ENCODE data around the gene AGPAT3. TPM values are rescaled to one million over a fixed set of nuclear protein-coding genes. Genes with fewer than 3 reads are reported as not detected.

AGPAT3 gene
- total RNA-seq, 5 donors from 2014 or later (not counting 1 experiment from before 2014, with no cell fraction given) = 48.4 to 77.2 (median 65.1) TPM

GRCh38 chr21:43925609-43926008, 60.6 kb downstream of the AGPAT3 start:
- H3K36me3 ChIP-seq (ENCODE audit: control insufficient read depth in 2 of 2, extremely low read depth in 1 of 2, insufficient read depth in 1 of 2, low read length in 1 of 2) = peaks cover 0 to 38% of the 10 kb centered on the region in 2 donors
- Mint-ChIP-seq H3K4me3 (no peak overlapping the region), H3K36me3 (peaks cover 8% of the 10 kb centered on the region), H3K27me3 (no peaks in the 10 kb centered on the region), H3K27ac (no peak overlapping the region), H3K4me1 (peaks cover 24 to 32% (median 28%) of the 10 kb centered on the region in 3 donors), H3K9me3 (no peaks in the 10 kb centered on the region)
- no peak for DNase-seq
- H3K9me3 ChIP-seq = no peaks in the 10 kb centered on the region
- no peaks in the 10 kb centered on the region for H3K27me3 ChIP-seq (replicated peaks in 1 of 2; ENCODE audit: control insufficient read depth in 2 of 2, extremely low read depth in 1 of 2, insufficient read depth in 2 of 2, low read length in 1 of 2)
- CTCF ChIA-PET = no interaction called here
- H3K4me1 ChIP-seq (ENCODE audit: control insufficient read depth in 1 of 2, extremely low read depth in 1 of 2, insufficient read depth in 2 of 2, low read length in 2 of 2) = peaks cover 3 to 32% of the 10 kb centered on the region in 2 experiments
- no peak overlapping the region for H3K4me3 ChIP-seq (ENCODE audit: control insufficient read depth in 1 of 2, extremely low read depth in 1 of 2, low read length in 1 of 2)
- no peak overlapping the region for H3K27ac ChIP-seq (ENCODE audit: low read length)
- 100% methylated on average over 10 of the region's 14 CpGs for WGBS (ENCODE audit: insufficient coverage)
- POLR2A ChIA-PET = no interaction called here
- no peak for ATAC-seq (replicated peaks in 1 of 4)

- no peak overlapping the region for H3K27ac ChIP-seq (ENCODE audit: low read length)
- DNase-seq (no peak), ATAC-seq (replicated peaks in 1 of 4) (no peak)
- H3K27ac Mint-ChIP-seq = no peak overlapping the region
- peaks cover 8% of the 10 kb centered on the region for H3K36me3 Mint-ChIP-seq
- H3K9me3 Mint-ChIP-seq = no peaks in the 10 kb centered on the region
- H3K4me1 ChIP-seq (ENCODE audit: control insufficient read depth in 1 of 2, extremely low read depth in 1 of 2, insufficient read depth in 2 of 2, low read length in 2 of 2) = peaks cover under 1 to 27% of the 10 kb centered on the region in 2 experiments
- CTCF ChIA-PET = interaction anchor here in 1 of 2 donors (0.6 kb wide), 1 partner anchor 157 kb away, joined by 6 read pairs; no protein-coding TSS in a partner anchor
- no peaks in the 10 kb centered on the region for H3K27me3 ChIP-seq (replicated peaks in 1 of 2; ENCODE audit: control insufficient read depth in 2 of 2, extremely low read depth in 1 of 2, insufficient read depth in 2 of 2, low read length in 1 of 2)
- POLR2A ChIA-PET = no interaction called here
- H3K4me3 ChIP-seq (ENCODE audit: control insufficient read depth in 1 of 2, extremely low read depth in 1 of 2, low read length in 1 of 2) = no peak overlapping the region
- H3K4me1 Mint-ChIP-seq = peaks cover 19 to 27% (median 22%) of the 10 kb centered on the region in 3 donors
- peaks cover 0 to 38% of the 10 kb centered on the region in 2 donors for H3K36me3 ChIP-seq (ENCODE audit: control insufficient read depth in 2 of 2, extremely low read depth in 1 of 2, insufficient read depth in 1 of 2, low read length in 1 of 2)
- H3K4me3 Mint-ChIP-seq = no peak overlapping the region
- WGBS (ENCODE audit: insufficient coverage) = 97% methylated on average over 20 of the region's 20 CpGs
- H3K27me3 Mint-ChIP-seq = no peaks in the 10 kb centered on the region
- H3K9me3 ChIP-seq = no peaks in the 10 kb centered on the region
Measured at GRCh38 chr21:43926196-43926595, 61.2 kb downstream of the AGPAT3 start.

GRCh38 chr21:43927591-43928221, 62.7 kb downstream of the AGPAT3 start:
- CTCF ChIA-PET = no interaction called here
- peaks cover 0 to 11% of the 10 kb centered on the region in 2 experiments for H3K4me1 ChIP-seq (ENCODE audit: control insufficient read depth in 1 of 2, extremely low read depth in 1 of 2, insufficient read depth in 2 of 2, low read length in 2 of 2)
- H3K9me3 ChIP-seq = no peaks in the 10 kb centered on the region
- Mint-ChIP-seq H3K27me3 (no peaks in the 10 kb centered on the region), H3K4me3 (no peak overlapping the region), H3K9me3 (no peaks in the 10 kb centered on the region), H3K4me1 (peaks cover 7 to 19% (median 16%) of the 10 kb centered on the region in 3 donors), H3K36me3 (peaks cover 8% of the 10 kb centered on the region), H3K27ac (no peak overlapping the region)
- H3K27me3 ChIP-seq (replicated peaks in 1 of 2; ENCODE audit: control insufficient read depth in 2 of 2, extremely low read depth in 1 of 2, insufficient read depth in 2 of 2, low read length in 1 of 2) = no peaks in the 10 kb centered on the region
- ATAC-seq (replicated peaks in 1 of 4) (no peak), DNase-seq (no peak)
- peaks cover 0 to 38% of the 10 kb centered on the region in 2 donors for H3K36me3 ChIP-seq (ENCODE audit: control insufficient read depth in 2 of 2, extremely low read depth in 1 of 2, insufficient read depth in 1 of 2, low read length in 1 of 2)
- H3K27ac ChIP-seq (ENCODE audit: low read length) = no peak overlapping the region
- H3K4me3 ChIP-seq (ENCODE audit: control insufficient read depth in 1 of 2, extremely low read depth in 1 of 2, low read length in 1 of 2) = no peak overlapping the region
- POLR2A ChIA-PET = interaction anchor here in 1 of 2 donors (0.6 kb wide), 1 partner anchor 48 kb away, joined by 3 read pairs; no protein-coding TSS in a partner anchor
- WGBS (ENCODE audit: insufficient coverage) = 98% methylated on average over 13 of the region's 17 CpGs

GRCh38 chr21:43928222-43929125, 63.5 kb downstream of the AGPAT3 start:
- CTCF ChIA-PET = no interaction called here
- H3K27me3 Mint-ChIP-seq = no peaks in the 10 kb centered on the region
- peaks cover 14% of the 10 kb centered on the region for H3K36me3 Mint-ChIP-seq
- no peak overlapping the region for H3K4me3 Mint-ChIP-seq
- peaks cover under 1 to 21% (median 17%) of the 10 kb centered on the region in 3 donors for H3K4me1 Mint-ChIP-seq
- Histone ChIP-seq H3K36me3 (ENCODE audit: control insufficient read depth in 2 of 2, extremely low read depth in 1 of 2, insufficient read depth in 1 of 2, low read length in 1 of 2) (peaks cover 0 to 40% of the 10 kb centered on the region in 2 donors), H3K27ac (ENCODE audit: low read length) (no peak overlapping the region), H3K4me1 (ENCODE audit: control insufficient read depth in 1 of 2, extremely low read depth in 1 of 2, insufficient read depth in 2 of 2, low read length in 2 of 2) (peaks cover 0 to 4% of the 10 kb centered on the region in 2 experiments), H3K4me3 (ENCODE audit: control insufficient read depth in 1 of 2, extremely low read depth in 1 of 2, low read length in 1 of 2) (no peak overlapping the region), H3K9me3 (no peaks in the 10 kb centered on the region), H3K27me3 (replicated peaks in 1 of 2; ENCODE audit: control insufficient read depth in 2 of 2, extremely low read depth in 1 of 2, insufficient read depth in 2 of 2, low read length in 1 of 2) (no peaks in the 10 kb centered on the region)
- no peak overlapping the region for H3K27ac Mint-ChIP-seq
- DNase-seq (no peak), ATAC-seq (replicated peaks in 1 of 4) (no peak)
- H3K9me3 Mint-ChIP-seq = no peaks in the 10 kb centered on the region
- POLR2A ChIA-PET = interaction anchor here in 1 of 2 donors (0.5 kb wide), 1 partner anchor 62 kb away, joined by 6 read pairs; no protein-coding TSS in a partner anchor
- 98% methylated on average over 22 of the region's 31 CpGs for WGBS (ENCODE audit: insufficient coverage)

GRCh38 chr21:43929217-43929971, 64.4 kb downstream of the AGPAT3 start:
- no peaks in the 10 kb centered on the region for H3K9me3 ChIP-seq
- Mint-ChIP-seq H3K36me3 (peaks cover 15% of the 10 kb centered on the region), H3K27me3 (no peaks in the 10 kb centered on the region), H3K4me3 (no peak overlapping the region), H3K27ac (no peak overlapping the region), H3K4me1 (peaks cover 0 to 21% (median 14%) of the 10 kb centered on the region in 3 donors), H3K9me3 (no peaks in the 10 kb centered on the region)
- H3K36me3 ChIP-seq (ENCODE audit: control insufficient read depth in 2 of 2, extremely low read depth in 1 of 2, insufficient read depth in 1 of 2, low read length in 1 of 2) = peaks cover 0 to 46% of the 10 kb centered on the region in 2 donors
- ATAC-seq (replicated peaks in 1 of 4) (no peak), DNase-seq (no peak)
- ChIA-PET CTCF (no interaction called here), POLR2A (no interaction called here)
- no peak overlapping the region for H3K27ac ChIP-seq (ENCODE audit: low read length)
- H3K4me1 ChIP-seq (ENCODE audit: control insufficient read depth in 1 of 2, extremely low read depth in 1 of 2, insufficient read depth in 2 of 2, low read length in 2 of 2) = peaks cover 0 to 4% of the 10 kb centered on the region in 2 experiments
- 98% methylated on average over 23 of the region's 30 CpGs for WGBS (ENCODE audit: insufficient coverage)
- no peak overlapping the region for H3K4me3 ChIP-seq (ENCODE audit: control insufficient read depth in 1 of 2, extremely low read depth in 1 of 2, low read length in 1 of 2)
- H3K27me3 ChIP-seq (replicated peaks in 1 of 2; ENCODE audit: control insufficient read depth in 2 of 2, extremely low read depth in 1 of 2, insufficient read depth in 2 of 2, low read length in 1 of 2) = no peaks in the 10 kb centered on the region

Data from T-cell (primary cell).